WTC11 (cell line): ENCODE measurements around the gene SDC4. TPM values are rescaled to one million over a fixed set of nuclear protein-coding genes. Genes with fewer than 3 reads are reported as not detected.

Experiments used
- ATAC-seq: fragments of 200-7000 bp; cut with Tn5 transposase; 2 replicates; pipeline ENCODE4 v1.10.0; 2021; ENCODE audit warnings: mild to moderate bottlenecking, moderate library complexity
- CTCF ChIA-PET: fragments of 300-600 bp; sonication (Branson Sonifier 250); formaldehyde crosslinking; loops from one replicate; lab custom pipeline; 2021; ENCODE audit warnings: antibody characterized with exemption; lab: Charles Lee
- POLR2A ChIA-PET: fragments of 350-600 bp; sonication (Branson Sonifier 250); formaldehyde crosslinking; loops from one replicate; lab custom pipeline; 2021; ENCODE audit warnings: antibody characterized with exemption; lab: Charles Lee
- DNase-seq: peaks from one replicate; pipeline ENCODE4 v3.0.0; 2021; ENCODE audit warnings: low spot score
- H3K27ac Mint-ChIP-seq: 2 replicates; pipeline ENCODE4 v1.8.0; 2021; ENCODE audit warnings: mixed read lengths
- H3K27me3 Mint-ChIP-seq: 2 replicates; pipeline ENCODE4 v1.8.0; 2021; ENCODE audit warnings: low read depth, mild to moderate bottlenecking, moderate library complexity, mixed read lengths
- H3K36me3 Mint-ChIP-seq: 2 replicates; pipeline ENCODE4 v1.8.0; 2021; ENCODE audit warnings: mixed read lengths
- H3K4me1 Mint-ChIP-seq: 2 replicates; pipeline ENCODE4 v1.8.0; 2022; ENCODE audit warnings: mixed read lengths
- H3K4me3 Mint-ChIP-seq: 2 replicates; pipeline ENCODE4 v1.8.0; 2021; ENCODE audit warnings: mild to moderate bottlenecking, moderate library complexity, mixed read lengths
- H3K9me3 Mint-ChIP-seq: 2 replicates; pipeline ENCODE4 v1.8.0; 2021; ENCODE audit warnings: mixed read lengths
- ATF1 ChIP-seq: sonication (generic); formaldehyde crosslinking; IDR thresholded peaks from 2 replicates; pipeline ENCODE4 v1.8.1; 2023; ENCODE audit warnings: mild to moderate bottlenecking, moderate library complexity, missing genetic modification reagents
- ELF4 ChIP-seq: sonication (generic); formaldehyde crosslinking; IDR thresholded peaks from 2 replicates; pipeline ENCODE4 v1.8.1; 2022; ENCODE audit warnings: low read depth, mild to moderate bottlenecking, moderate library complexity, missing genetic modification reagents
- ESRRA ChIP-seq: sonication (generic); formaldehyde crosslinking; IDR thresholded peaks from 2 replicates; pipeline ENCODE4 v1.8.1; 2022; ENCODE audit warnings: mild to moderate bottlenecking, missing genetic modification reagents, borderline replicate concordance
- FOXP1 ChIP-seq: sonication (generic); formaldehyde crosslinking; IDR thresholded peaks from 2 replicates; pipeline ENCODE4 v1.8.0; 2022; ENCODE audit warnings: missing genetic modification reagents, mild to moderate bottlenecking, moderate library complexity, borderline replicate concordance
- GTF2I ChIP-seq: fragments of 250-450 bp; sonication (Bioruptor Pico); conservative IDR thresholded peaks from 2 replicates; pipeline ENCODE4 v1.4.0; 2021; ENCODE audit warnings: mild to moderate bottlenecking
- IRF1 ChIP-seq: sonication (generic); formaldehyde crosslinking; IDR thresholded peaks from 2 replicates; pipeline ENCODE4 v1.8.0; 2023; ENCODE audit warnings: missing genetic modification reagents
- KAT7 ChIP-seq: sonication (generic); formaldehyde crosslinking; IDR thresholded peaks from 2 replicates; pipeline ENCODE4 v1.8.1; 2023; ENCODE audit warnings: missing genetic modification reagents, mild to moderate bottlenecking, borderline replicate concordance
- NR1H2 ChIP-seq: sonication (generic); formaldehyde crosslinking; IDR thresholded peaks from 2 replicates; pipeline ENCODE4 v1.9.0; 2021; ENCODE audit warnings: mild to moderate bottlenecking, moderate library complexity, missing genetic modification reagents
- OVOL2 ChIP-seq: fragments of 250-450 bp; sonication (Bioruptor Pico); IDR thresholded peaks from 2 replicates; pipeline ENCODE4 v1.9.0; 2021; ENCODE audit warnings: mild to moderate bottlenecking, borderline replicate concordance
- RELA ChIP-seq: sonication (generic); formaldehyde crosslinking; IDR thresholded peaks from 2 replicates; pipeline ENCODE4 v1.8.1; 2022; ENCODE audit warnings: missing genetic modification reagents, mild to moderate bottlenecking, borderline replicate concordance
- RORB ChIP-seq: fragments of 250-450 bp; sonication (Bioruptor Pico); IDR thresholded peaks from 2 replicates; pipeline ENCODE4 v1.9.0; 2021; ENCODE audit warnings: mild to moderate bottlenecking
- SP1 ChIP-seq: sonication (generic); formaldehyde crosslinking; conservative IDR thresholded peaks from 2 replicates; pipeline ENCODE4 v1.8.1; 2022; ENCODE audit warnings: missing genetic modification reagents
- TEAD1 ChIP-seq: sonication (generic); formaldehyde crosslinking; IDR thresholded peaks from 2 replicates; pipeline ENCODE4 v1.8.0; 2022; ENCODE audit warnings: mild to moderate bottlenecking, missing genetic modification reagents
- TP53 ChIP-seq: sonication (generic); formaldehyde crosslinking; IDR thresholded peaks from 2 replicates; pipeline ENCODE4 v1.8.1; 2023; ENCODE audit warnings: mild to moderate bottlenecking, missing genetic modification reagents
- ZBTB21 ChIP-seq: sonication (generic); formaldehyde crosslinking; IDR thresholded peaks from 2 replicates; pipeline ENCODE4 v1.8.1; 2023; ENCODE audit warnings: mild to moderate bottlenecking, missing genetic modification reagents, borderline replicate concordance
- ZNF219 ChIP-seq: sonication (generic); formaldehyde crosslinking; IDR thresholded peaks from 2 replicates; pipeline ENCODE4 v1.8.0; 2023; ENCODE audit warnings: missing genetic modification reagents, mild to moderate bottlenecking, borderline replicate concordance
- ZNF416 ChIP-seq: fragments of 250-450 bp; sonication (Bioruptor Pico); IDR thresholded peaks from 2 replicates; pipeline ENCODE4 v1.9.0; 2021; ENCODE audit warnings: mild to moderate bottlenecking, inconsistent platforms
- ZNF532 ChIP-seq: fragments of 250-450 bp; sonication (Bioruptor Pico); IDR thresholded peaks from 2 replicates; pipeline ENCODE4 v1.9.0; 2021; ENCODE audit warnings: mild to moderate bottlenecking, borderline replicate concordance
- total RNA-seq: library from RNA; stranded (reverse); gene quantifications from 3 replicates; pipeline ENCODE4 v1.2.3, GENCODE V29; 2021
- TF ChIP-seq, protein P1 (sequence below): sonication (generic); formaldehyde crosslinking; IDR thresholded peaks from 2 replicates; pipeline ENCODE4 v1.8.1; 2023; ENCODE audit warnings: mild to moderate bottlenecking, missing genetic modification reagents, borderline replicate concordance
- TF ChIP-seq, protein P2 (sequence below): sonication (generic); formaldehyde crosslinking; IDR thresholded peaks from 2 replicates; pipeline ENCODE4 v1.8.1; 2022; ENCODE audit warnings: low read depth, mild to moderate bottlenecking, moderate library complexity, missing genetic modification reagents, borderline replicate concordance
- TF ChIP-seq, protein P3 (sequence below): fragments of 250-450 bp; sonication (Bioruptor Pico); IDR thresholded peaks from 2 replicates; pipeline ENCODE4 v1.9.0; 2021; ENCODE audit warnings: mild to moderate bottlenecking
- TF ChIP-seq, protein P4 (sequence below): sonication (generic); formaldehyde crosslinking; IDR thresholded peaks from 2 replicates; pipeline ENCODE4 v1.8.1; 2022; ENCODE audit warnings: low read depth, missing genetic modification reagents, borderline replicate concordance

The SDC4 gene
- total RNA-seq, 1 experiment from 2014 or later = 64.0 TPM

DNA sequence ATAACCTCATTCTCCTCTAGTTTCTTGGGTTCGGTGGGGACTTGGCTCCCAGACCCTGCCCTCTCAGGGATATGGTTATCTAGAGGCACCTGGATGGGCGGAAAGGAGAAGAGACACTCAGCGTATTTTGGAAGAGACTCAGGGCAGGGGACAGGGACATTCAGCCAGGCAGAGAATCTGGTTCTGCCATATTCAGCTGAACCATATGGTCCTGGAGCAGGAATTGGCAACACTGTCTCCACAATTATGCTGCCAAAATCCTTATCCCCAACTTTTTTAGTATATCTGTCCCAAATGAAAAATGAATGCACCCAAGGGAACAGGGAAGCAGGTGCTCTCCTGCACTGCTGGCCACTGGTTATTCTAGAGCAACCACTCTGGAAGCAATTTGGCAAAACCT lies 17.7 kb downstream of the SDC4 start (continued):
- TF ChIP-seq, protein P1, sequence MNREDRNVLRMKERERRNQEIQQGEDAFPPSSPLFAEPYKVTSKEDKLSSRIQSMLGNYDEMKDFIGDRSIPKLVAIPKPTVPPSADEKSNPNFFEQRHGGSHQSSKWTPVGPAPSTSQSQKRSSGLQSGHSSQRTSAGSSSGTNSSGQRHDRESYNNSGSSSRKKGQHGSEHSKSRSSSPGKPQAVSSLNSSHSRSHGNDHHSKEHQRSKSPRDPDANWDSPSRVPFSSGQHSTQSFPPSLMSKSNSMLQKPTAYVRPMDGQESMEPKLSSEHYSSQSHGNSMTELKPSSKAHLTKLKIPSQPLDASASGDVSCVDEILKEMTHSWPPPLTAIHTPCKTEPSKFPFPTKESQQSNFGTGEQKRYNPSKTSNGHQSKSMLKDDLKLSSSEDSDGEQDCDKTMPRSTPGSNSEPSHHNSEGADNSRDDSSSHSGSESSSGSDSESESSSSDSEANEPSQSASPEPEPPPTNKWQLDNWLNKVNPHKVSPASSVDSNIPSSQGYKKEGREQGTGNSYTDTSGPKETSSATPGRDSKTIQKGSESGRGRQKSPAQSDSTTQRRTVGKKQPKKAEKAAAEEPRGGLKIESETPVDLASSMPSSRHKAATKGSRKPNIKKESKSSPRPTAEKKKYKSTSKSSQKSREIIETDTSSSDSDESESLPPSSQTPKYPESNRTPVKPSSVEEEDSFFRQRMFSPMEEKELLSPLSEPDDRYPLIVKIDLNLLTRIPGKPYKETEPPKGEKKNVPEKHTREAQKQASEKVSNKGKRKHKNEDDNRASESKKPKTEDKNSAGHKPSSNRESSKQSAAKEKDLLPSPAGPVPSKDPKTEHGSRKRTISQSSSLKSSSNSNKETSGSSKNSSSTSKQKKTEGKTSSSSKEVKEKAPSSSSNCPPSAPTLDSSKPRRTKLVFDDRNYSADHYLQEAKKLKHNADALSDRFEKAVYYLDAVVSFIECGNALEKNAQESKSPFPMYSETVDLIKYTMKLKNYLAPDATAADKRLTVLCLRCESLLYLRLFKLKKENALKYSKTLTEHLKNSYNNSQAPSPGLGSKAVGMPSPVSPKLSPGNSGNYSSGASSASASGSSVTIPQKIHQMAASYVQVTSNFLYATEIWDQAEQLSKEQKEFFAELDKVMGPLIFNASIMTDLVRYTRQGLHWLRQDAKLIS (CRISPR knock-in tag) = no peak
- TF ChIP-seq NR1H2 = no peak

- CTCF ChIA-PET = no interaction called here
- no peak; the same call in 1 of the 2 replicates for ATAC-seq
- no peak overlapping the region for H3K27ac Mint-ChIP-seq
Measured at GRCh38 chr20:45329497-45330319, 18.5 kb downstream of the SDC4 start.

DNA sequence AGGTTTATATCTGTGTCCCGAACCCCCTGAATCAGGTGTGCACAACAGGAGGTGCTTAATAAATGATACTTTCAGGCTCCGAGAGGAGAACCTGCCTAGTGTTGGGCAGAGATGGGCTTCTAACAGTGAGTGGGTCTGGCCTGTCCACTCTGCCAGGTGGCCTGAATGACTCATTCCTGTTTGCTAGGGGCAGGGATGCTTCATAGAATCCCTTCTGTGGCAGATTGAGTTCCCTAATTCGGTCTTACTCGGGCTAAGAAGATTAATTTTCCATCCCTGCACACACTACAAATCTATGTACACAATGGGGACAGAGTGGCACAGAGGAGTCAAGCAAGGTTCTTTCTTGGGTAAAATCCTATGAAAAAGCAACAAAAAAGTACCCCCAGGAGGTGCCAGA lies 19.8 kb downstream of the SDC4 start:
- ChIA-PET POLR2A (no interaction called here), CTCF (interaction anchor here (1.3 to 1.7 kb wide), 2 partner anchors 38 to 121 kb away, joined by 3 read pairs; no protein-coding TSS in a partner anchor)
- Mint-ChIP-seq H3K27ac (no peak overlapping the region), H3K9me3 (no peaks in the 10 kb centered on the region), H3K27me3 (no peaks in the 10 kb centered on the region), H3K4me3 (no peak overlapping the region), H3K36me3 (peaks cover 26% of the 10 kb centered on the region), H3K4me1 (no peaks in the 10 kb centered on the region)
- DNase-seq (no peak), ATAC-seq (no peak)
- no peak for TF ChIP-seq KAT7
- TF ChIP-seq, protein P2, sequence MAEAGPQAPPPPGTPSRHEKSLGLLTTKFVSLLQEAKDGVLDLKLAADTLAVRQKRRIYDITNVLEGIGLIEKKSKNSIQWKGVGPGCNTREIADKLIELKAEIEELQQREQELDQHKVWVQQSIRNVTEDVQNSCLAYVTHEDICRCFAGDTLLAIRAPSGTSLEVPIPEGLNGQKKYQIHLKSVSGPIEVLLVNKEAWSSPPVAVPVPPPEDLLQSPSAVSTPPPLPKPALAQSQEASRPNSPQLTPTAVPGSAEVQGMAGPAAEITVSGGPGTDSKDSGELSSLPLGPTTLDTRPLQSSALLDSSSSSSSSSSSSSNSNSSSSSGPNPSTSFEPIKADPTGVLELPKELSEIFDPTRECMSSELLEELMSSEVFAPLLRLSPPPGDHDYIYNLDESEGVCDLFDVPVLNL (CRISPR knock-in tag) = no peak
- TF ChIP-seq ZNF532 (CRISPR knock-in tag) = no peak
- TF ChIP-seq TEAD1 (CRISPR knock-in tag) = no peak
- no peak for TF ChIP-seq GTF2I (CRISPR knock-in tag)
- no peak for TF ChIP-seq ZNF219 (CRISPR knock-in tag)
- TF ChIP-seq, protein P3, sequence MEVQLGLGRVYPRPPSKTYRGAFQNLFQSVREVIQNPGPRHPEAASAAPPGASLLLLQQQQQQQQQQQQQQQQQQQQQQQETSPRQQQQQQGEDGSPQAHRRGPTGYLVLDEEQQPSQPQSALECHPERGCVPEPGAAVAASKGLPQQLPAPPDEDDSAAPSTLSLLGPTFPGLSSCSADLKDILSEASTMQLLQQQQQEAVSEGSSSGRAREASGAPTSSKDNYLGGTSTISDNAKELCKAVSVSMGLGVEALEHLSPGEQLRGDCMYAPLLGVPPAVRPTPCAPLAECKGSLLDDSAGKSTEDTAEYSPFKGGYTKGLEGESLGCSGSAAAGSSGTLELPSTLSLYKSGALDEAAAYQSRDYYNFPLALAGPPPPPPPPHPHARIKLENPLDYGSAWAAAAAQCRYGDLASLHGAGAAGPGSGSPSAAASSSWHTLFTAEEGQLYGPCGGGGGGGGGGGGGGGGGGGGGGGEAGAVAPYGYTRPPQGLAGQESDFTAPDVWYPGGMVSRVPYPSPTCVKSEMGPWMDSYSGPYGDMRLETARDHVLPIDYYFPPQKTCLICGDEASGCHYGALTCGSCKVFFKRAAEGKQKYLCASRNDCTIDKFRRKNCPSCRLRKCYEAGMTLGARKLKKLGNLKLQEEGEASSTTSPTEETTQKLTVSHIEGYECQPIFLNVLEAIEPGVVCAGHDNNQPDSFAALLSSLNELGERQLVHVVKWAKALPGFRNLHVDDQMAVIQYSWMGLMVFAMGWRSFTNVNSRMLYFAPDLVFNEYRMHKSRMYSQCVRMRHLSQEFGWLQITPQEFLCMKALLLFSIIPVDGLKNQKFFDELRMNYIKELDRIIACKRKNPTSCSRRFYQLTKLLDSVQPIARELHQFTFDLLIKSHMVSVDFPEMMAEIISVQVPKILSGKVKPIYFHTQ (CRISPR knock-in tag) = no peak
- no peak for TF ChIP-seq OVOL2 (CRISPR knock-in tag)
- no peak for TF ChIP-seq RORB
- TF ChIP-seq IRF1 = no peak

More at GRCh38 chr20:45329497-45330319, 18.5 kb downstream of the SDC4 start:
- no peak for DNase-seq
- TF ChIP-seq ZBTB21 (CRISPR knock-in tag) (no peak), KAT7 (no peak), ELF4 (no peak), RORB (no peak), ATF1 (CRISPR knock-in tag) (no peak), FOXP1 (CRISPR knock-in tag) (no peak), ESRRA (no peak), ZNF416 (CRISPR knock-in tag) (no peak), SP1 (CRISPR knock-in tag) (no peak), TP53 (CRISPR knock-in tag) (no peak), RELA (no peak)
- TF ChIP-seq, protein P4, sequence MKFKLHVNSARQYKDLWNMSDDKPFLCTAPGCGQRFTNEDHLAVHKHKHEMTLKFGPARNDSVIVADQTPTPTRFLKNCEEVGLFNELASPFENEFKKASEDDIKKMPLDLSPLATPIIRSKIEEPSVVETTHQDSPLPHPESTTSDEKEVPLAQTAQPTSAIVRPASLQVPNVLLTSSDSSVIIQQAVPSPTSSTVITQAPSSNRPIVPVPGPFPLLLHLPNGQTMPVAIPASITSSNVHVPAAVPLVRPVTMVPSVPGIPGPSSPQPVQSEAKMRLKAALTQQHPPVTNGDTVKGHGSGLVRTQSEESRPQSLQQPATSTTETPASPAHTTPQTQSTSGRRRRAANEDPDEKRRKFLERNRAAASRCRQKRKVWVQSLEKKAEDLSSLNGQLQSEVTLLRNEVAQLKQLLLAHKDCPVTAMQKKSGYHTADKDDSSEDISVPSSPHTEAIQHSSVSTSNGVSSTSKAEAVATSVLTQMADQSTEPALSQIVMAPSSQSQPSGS (CRISPR knock-in tag) = no peak
- H3K4me1 Mint-ChIP-seq = no peaks in the 10 kb centered on the region
- peaks cover 26% of the 10 kb centered on the region for H3K36me3 Mint-ChIP-seq
- no peaks in the 10 kb centered on the region for H3K27me3 Mint-ChIP-seq
- H3K9me3 Mint-ChIP-seq = no peaks in the 10 kb centered on the region
- POLR2A ChIA-PET = no interaction called here
- no peak overlapping the region for H3K4me3 Mint-ChIP-seq
